ENCODE data around the gene REN.

DNA sequence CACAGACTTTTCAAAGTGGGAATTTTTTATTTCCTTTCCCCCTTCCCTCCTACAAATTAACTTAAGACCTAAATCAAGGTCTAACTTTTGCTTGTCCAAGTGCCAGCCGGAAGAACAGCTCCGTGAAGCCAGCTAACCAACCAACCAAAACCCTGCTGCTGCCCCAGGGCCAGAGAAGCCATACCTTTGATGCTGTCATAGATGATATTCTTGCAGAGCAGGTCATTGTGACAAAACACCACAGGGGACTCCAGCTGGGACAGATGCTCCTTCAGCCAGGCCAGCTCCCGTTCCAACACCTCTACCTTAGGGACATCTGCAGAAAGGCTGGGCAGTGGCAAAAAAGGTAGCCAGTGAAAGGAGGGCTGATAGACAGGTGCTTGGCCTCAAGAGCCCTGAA is 25.0 kb downstream of the REN start:
- TF ChIP-seq, protein P1, sequence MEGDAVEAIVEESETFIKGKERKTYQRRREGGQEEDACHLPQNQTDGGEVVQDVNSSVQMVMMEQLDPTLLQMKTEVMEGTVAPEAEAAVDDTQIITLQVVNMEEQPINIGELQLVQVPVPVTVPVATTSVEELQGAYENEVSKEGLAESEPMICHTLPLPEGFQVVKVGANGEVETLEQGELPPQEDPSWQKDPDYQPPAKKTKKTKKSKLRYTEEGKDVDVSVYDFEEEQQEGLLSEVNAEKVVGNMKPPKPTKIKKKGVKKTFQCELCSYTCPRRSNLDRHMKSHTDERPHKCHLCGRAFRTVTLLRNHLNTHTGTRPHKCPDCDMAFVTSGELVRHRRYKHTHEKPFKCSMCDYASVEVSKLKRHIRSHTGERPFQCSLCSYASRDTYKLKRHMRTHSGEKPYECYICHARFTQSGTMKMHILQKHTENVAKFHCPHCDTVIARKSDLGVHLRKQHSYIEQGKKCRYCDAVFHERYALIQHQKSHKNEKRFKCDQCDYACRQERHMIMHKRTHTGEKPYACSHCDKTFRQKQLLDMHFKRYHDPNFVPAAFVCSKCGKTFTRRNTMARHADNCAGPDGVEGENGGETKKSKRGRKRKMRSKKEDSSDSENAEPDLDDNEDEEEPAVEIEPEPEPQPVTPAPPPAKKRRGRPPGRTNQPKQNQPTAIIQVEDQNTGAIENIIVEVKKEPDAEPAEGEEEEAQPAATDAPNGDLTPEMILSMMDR (IDR thresholded peaks at IDR 0.05; ENCODE audit: poor library complexity, severe bottlenecking): no peak
- no peak for TF ChIP-seq POLR2AphosphoS5 (IDR thresholded peaks at IDR 0.05)
- TF ChIP-seq TAF1 (IDR thresholded peaks at IDR 0.05; ENCODE audit: low read depth): no peak
- no peak for TF ChIP-seq EZH2 (IDR thresholded peaks at IDR 0.05; ENCODE audit: borderline replicate concordance, insufficient read depth, low read length, poor library complexity, severe bottlenecking)
- TF ChIP-seq RAD21 (conservative IDR thresholded peaks at IDR 0.05): no peak
- TF ChIP-seq, protein P2, sequence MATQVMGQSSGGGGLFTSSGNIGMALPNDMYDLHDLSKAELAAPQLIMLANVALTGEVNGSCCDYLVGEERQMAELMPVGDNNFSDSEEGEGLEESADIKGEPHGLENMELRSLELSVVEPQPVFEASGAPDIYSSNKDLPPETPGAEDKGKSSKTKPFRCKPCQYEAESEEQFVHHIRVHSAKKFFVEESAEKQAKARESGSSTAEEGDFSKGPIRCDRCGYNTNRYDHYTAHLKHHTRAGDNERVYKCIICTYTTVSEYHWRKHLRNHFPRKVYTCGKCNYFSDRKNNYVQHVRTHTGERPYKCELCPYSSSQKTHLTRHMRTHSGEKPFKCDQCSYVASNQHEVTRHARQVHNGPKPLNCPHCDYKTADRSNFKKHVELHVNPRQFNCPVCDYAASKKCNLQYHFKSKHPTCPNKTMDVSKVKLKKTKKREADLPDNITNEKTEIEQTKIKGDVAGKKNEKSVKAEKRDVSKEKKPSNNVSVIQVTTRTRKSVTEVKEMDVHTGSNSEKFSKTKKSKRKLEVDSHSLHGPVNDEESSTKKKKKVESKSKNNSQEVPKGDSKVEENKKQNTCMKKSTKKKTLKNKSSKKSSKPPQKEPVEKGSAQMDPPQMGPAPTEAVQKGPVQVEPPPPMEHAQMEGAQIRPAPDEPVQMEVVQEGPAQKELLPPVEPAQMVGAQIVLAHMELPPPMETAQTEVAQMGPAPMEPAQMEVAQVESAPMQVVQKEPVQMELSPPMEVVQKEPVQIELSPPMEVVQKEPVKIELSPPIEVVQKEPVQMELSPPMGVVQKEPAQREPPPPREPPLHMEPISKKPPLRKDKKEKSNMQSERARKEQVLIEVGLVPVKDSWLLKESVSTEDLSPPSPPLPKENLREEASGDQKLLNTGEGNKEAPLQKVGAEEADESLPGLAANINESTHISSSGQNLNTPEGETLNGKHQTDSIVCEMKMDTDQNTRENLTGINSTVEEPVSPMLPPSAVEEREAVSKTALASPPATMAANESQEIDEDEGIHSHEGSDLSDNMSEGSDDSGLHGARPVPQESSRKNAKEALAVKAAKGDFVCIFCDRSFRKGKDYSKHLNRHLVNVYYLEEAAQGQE (IDR thresholded peaks at IDR 0.05; ENCODE audit: borderline replicate concordance): no peak
- no peak for TF ChIP-seq SMC3 (conservative IDR thresholded peaks at IDR 0.05; ENCODE audit: poor library complexity)

Data from neural cell (in vitro differentiated cells).